ENCODE measurements around the gene XPC.
"Not testable (repeated sequence)": the region's sequence is repeated elsewhere in the genome, so short reads cannot be mapped to it uniquely, and the experiment has no call there.

XPC gene

DNA sequence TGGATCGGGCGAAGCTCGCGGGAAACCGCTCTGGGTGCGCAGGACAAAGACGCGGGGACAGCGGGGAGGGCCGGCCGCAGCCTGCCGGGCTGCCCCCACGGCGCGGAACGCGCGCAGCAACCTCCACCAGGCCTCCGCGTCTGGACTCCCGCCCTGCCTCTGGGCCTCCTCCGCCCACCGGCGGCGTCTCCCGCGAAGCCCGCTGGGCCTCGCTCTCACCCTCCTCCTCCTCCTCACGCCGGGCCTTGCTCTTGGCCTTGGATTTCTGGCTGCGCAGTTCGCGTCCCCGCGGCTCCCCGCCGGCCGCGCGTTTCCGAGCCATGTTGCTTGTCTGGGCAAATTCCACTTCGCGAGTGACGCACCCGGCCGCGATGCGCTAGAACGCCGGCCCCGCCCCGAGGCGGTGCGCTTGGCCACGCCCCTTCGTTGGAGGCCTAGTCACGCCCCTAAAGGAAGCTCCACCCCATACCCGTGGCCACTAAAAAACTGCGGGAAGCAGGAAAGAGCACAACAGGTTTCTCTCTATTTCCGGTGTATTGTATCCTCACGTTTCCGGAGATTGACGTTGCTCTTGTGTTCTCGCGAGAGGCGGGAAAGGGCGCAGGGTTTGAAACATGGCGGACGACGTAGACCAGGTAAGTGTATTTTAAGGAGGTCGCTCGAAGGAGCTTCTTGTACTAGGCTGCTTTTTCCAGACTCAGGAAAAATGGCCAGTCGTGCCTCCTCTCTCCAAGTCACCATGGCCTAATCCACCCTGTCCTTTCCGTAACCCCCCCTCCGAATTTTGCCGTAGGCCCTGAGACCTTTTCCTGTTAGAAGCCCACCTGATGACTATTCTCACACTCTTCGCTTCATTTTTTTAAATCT lies at the start of gene XPC, which contains the start of gene LSM3:
TSS of gene XPC (minus strand) at position 355 of the 867 bp plus-strand sequence. CDS start at position 322, 33 bp downstream.
TSS of gene LSM3 (plus strand) at position 571 of the 867 bp plus-strand sequence. CDS start at position 615, 44 bp downstream.
- H3K4me3 ChIP-seq (ENCODE audit: low read depth, low read length) = peak within 1 kb of the TSS; percentile 89
- no peak for TF ChIP-seq CTCF (conservative IDR thresholded peaks at IDR 0.05; ENCODE audit: low read depth, low read length)
- peak; percentile 100 for DNase-seq (ENCODE audit: low read depth)

DNA sequence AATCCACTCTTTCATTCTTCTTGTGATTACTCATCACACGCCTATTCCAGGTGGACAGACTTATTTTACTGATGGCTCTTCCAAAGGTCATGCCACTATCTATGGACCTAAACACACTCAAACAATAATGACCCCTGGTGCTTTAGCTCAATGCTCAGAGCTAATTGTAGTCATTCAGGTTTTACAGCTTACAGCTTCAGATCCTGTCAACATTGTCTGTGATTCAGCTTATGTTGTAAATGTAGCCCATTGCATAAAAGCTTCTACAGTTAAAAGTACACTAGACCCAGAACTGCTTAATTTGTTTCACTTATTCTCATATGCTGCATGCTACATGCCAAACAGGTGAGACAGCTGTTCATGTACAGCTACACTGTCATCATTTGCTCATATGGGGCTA lies 49.5 kb upstream of the XPC start:
- no peak for TF ChIP-seq CTCF (conservative IDR thresholded peaks at IDR 0.05; ENCODE audit: low read depth, low read length)
- no peak overlapping the region for H3K4me3 ChIP-seq (ENCODE audit: low read depth, low read length)
- DNase-seq (ENCODE audit: low read depth) = no peak

DNA sequence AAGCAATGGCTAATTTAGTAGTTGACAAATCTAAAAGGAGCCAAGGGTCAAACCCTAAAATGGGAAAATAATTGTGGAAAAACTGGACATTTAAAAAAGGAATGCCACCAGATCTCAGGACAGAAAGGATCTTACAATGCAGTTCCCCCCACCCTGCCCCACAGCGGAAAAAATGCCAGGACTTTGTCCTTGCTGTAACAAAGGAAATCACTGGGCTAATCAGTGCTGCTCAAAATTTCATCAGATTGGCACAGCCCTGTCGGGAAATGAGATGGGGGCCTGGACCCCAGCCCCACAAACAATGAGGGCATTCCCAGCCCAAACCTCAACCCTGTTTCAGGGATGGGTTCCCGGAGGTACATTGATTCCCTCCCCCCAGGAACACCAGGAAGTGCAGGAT lies 48.0 kb upstream of the XPC start:
- H3K4me3 ChIP-seq (ENCODE audit: low read depth, low read length); DNase-seq (ENCODE audit: low read depth): not testable (repeated sequence)

- no peak overlapping the region for H3K4me3 ChIP-seq (ENCODE audit: low read depth, low read length)
- no peak for TF ChIP-seq CTCF (conservative IDR thresholded peaks at IDR 0.05; ENCODE audit: low read depth, low read length)
- peak; percentile 49 for DNase-seq (ENCODE audit: low read depth)
Observed at GRCh38 chr3:14225421-14225820, 47.0 kb upstream of the XPC start.

DNA sequence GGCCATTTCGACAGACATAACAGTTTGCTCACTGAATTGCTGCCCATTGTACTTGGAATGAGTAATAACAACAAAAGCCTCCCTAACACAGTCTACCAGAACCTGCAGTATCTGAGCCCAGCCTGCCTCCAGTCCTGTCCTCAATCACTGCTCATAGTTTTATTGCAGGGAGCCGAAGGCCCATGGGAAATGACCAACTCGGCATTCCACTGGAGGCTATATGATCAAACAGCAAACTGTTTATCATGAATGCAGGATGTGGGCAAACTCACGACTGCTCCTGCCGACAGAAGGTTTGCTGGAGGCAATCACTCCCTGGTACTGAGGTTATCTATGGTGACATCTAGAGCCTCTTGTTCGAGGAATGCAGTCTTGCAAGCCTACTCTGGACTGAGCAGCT lies 46.5 kb upstream of the XPC start:
- no peak overlapping the region for H3K4me3 ChIP-seq (ENCODE audit: low read depth, low read length)
- peak; percentile 46 for DNase-seq (ENCODE audit: low read depth)
- no peak for TF ChIP-seq CTCF (conservative IDR thresholded peaks at IDR 0.05; ENCODE audit: low read depth, low read length)

- no peak for TF ChIP-seq CTCF (conservative IDR thresholded peaks at IDR 0.05; ENCODE audit: low read depth, low read length)
- H3K4me3 ChIP-seq (ENCODE audit: low read depth, low read length) = no peak overlapping the region
- DNase-seq (ENCODE audit: low read depth) = no peak
Observed at GRCh38 chr3:14223595-14223994, 45.2 kb upstream of the XPC start.

GRCh38 chr3:14222900-14223594 lies 44.6 kb upstream of the XPC start:
- peak; percentile 69 for DNase-seq (ENCODE audit: low read depth)
- peak; percentile 28 for TF ChIP-seq CTCF (conservative IDR thresholded peaks at IDR 0.05; ENCODE audit: low read depth, low read length)
- no peak overlapping the region for H3K4me3 ChIP-seq (ENCODE audit: low read depth, low read length)
